Activated CD8-positive, alpha-beta memory T cell treated with anti-CD3 and anti-CD28 coated beads, Interleukin-2, amount 50 U/mL, for 4 hours (primary cell): ENCODE measurements around the gene BIK.
A peak's percentile ranks its signal among the peaks of the same experiment; 100 is the strongest.

Experiments used
- DNase-seq: peaks from one replicate; pipeline ENCODE4 v3.0.0-alpha.2; 2020

BIK gene

GRCh38 chr22:43164636-43165035 is 54.1 kb downstream of the BIK start:
- DNase-seq = no peak

- DNase-seq = no peak
Measured at GRCh38 chr22:43166132-43166930, 55.8 kb downstream of the BIK start.

- no peak for DNase-seq
Measured at GRCh38 chr22:43167001-43167589, 56.5 kb downstream of the BIK start.

GRCh38 chr22:43168471-43169309 is 58.1 kb downstream of the BIK start:
- DNase-seq = no peak

GRCh38 chr22:43169310-43170130 is 59.0 kb downstream of the BIK start:
- DNase-seq = no peak

GRCh38 chr22:43170131-43170480 is 59.6 kb downstream of the BIK start:
- no peak for DNase-seq

GRCh38 chr22:43171019-43171491 is 60.5 kb downstream of the BIK start:
- DNase-seq = no peak

- DNase-seq = no peak
Measured at GRCh38 chr22:43171607-43172006, 61.1 kb downstream of the BIK start.

GRCh38 chr22:43172191-43172590 is 61.6 kb downstream of the BIK start:
- DNase-seq = peak; percentile 6

GRCh38 chr22:43173566-43173965 is 63.0 kb downstream of the BIK start:
- peak; percentile 10 for DNase-seq

- no peak for DNase-seq
Measured at GRCh38 chr22:43173976-43174720, 63.6 kb downstream of the BIK start.

- no peak for DNase-seq
Measured at GRCh38 chr22:43174941-43175531, 64.5 kb downstream of the BIK start.

- no peak for DNase-seq
Measured at GRCh38 chr22:43176090-43176489, 65.5 kb downstream of the BIK start.

- no peak for DNase-seq
Measured at GRCh38 chr22:43177479-43177878, 66.9 kb downstream of the BIK start.
